NCI-H1048 (cell line): ENCODE measurements around the gene VPS13D.
"Not testable (repeated sequence)": the region's sequence is repeated elsewhere in the genome, so short reads cannot be mapped to it uniquely, and the experiment has no call there.

Experiments
- DNase-seq: peaks from one replicate; lab custom pipeline; 2025; lab: John Stamatoyannopoulos, UW

Gene VPS13D

DNA sequence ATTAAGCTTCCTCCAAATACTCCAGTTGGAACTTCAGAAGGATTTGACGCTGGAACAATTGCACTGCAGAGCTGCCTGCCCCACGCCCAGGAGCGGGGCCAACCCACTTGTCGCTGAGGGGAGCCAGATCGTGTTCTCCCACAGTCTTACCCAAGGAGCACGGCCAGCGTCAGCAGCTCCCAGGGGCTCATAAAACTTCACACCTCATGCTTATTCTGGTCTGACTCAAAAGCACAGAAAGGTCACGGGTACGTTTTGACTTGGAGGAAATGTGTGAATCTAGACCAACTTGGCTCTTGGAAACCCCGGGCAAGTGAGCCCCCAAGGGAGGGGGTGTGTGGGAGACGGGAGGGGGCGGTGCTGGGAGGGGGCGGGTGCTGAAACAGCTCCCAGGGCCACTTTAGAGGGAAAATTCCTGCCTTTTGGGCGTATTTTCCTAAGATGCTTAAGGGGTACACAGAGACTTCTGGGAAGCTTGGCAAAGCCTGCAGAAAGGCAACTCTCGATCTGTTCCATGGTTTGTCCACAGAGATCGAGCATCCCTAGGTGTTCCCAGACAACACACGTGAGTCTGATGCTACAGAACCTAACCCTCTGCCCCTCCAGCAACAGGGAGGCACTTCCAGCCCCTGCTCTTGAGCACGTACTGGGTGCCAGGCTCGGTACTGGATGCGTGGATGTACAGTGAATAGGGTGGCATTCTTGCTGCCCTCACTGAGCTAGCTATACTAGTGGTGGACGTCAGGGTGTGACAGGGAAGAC is 289.3 kb downstream of the VPS13D start:
- DNase-seq: no peak

DNA sequence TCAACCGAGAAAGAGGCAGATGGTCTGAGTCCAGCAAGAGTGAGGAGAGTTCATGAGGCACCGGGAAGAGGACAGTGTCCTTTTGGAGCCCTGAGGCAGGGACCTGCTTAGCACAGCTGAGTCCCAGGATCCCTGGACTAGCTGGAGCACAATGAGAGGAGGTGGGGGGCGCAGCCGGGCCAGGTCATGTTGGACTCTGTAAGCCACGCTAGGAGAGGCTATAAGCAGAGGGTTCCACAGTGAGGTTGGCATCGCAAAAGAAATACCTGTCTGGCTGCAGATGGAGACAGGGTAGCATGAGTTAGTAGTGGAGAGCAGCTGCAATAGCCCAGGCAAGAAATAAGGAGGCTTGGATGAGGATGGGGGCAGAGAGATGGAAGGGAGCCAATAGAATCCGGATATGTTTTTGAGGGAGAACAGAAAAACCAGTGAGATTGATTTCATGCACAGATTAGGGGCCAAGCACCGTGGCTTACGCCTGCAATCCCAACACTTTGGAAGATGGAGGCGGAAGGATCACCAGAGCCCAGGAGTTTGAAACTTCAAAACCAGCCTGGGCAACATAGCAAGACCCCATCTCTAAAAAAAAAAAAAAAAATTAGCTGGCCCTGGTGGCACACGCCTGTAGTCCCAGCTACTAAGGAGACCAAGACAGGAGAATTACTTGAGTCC is 290.0 kb downstream of the VPS13D start:
- DNase-seq: no peak

DNA sequence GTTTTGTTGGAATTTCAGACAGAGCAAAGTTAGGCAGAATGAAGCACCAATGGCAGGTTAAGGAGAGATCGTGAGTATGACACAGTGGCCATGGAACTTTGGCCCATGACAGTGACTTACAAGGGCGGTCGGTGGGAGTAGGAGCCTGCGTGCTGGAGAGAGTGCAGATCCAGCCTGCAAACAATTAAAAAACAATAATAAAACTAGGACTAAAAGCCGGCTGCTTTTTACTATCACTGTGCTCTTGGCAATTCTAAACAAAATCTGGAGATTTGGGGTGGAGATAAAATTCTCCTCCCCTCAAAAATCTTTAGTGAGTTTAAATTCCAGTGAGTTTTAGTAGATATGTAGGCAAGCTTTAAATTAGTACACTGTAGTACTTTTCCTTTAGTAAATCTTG is 291.3 kb downstream of the VPS13D start:
- DNase-seq: no peak

DNA sequence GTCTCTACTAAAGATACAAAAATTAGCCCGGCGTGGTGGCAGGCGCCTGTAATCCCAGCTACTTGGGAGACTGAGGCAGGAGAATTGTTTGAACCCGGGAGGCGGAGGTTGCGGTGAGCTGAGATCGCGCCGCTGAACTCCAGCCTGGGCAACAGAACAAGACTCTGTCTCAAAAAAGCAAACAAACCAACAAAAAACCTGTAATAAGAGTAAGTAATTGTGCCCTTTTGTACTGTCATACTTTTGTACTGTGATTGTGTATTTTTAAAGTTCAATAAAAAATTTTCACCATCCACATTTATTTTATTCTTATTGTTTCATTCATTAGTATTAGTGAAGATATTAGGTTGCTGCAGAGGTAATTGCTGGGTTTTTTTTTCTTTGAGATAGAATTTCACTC is 292.9 kb downstream of the VPS13D start:
- DNase-seq: not testable (repeated sequence)

DNA sequence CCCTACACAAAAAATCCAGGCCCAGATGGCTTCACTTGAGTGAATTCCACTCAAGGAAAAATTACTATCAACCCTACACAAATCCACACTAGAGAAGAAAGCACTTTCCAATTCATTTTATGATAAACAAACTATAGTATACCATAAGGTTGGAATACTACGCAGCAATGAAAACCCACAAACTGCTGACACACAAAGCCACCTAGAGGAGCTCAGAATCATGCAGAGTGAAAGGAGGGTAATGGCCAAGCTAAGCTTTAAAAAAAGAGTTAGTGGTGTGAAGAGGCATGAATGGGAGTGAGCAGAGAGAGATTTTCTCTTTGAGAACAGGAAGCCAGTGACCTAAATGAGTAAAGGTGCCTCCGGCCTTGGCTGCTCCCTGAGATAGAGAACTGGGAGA is 294.4 kb downstream of the VPS13D start:
- DNase-seq: no peak

DNA sequence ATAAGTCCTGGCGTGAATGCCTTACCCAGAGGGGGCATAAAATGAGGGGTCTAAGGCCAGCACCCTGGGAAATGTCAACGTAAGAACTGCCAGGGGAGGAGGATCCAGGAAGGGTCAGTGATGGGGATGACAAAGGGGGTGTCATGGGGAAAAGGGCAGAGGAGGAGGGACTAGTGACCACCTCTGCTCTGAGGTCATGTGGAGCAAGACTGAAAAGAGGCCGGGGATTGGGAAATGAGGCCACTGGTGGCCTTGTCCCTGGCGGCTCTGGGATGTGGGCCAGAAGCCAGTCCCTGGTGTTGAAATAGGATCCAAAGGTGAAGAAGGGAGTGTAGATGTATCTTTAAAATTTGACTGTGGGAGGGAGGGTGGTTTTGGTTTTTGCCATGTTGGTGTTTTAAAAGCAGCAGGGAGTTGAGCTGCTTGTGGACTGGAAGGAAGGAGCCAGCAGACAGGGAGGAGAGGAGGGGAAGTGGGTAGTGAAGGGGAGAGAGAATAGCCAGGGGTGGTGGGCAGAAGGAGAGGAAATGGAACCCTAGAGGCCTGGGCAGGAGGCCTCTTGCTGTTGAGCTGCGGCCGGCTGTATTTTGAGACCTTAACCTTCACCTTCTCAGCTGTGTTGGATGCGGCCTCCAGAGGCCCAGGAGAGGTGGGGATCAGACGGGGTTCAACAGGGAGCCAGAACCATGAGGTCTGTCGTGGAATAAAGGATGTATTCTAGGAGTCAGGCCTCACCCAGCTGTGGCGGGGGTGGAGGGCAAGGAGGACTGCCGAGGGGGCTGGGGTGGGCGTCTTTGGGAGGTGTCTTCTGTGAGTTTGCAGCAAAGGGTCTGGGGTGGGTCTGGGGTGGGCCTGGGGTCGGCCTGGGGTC is 295.7 kb downstream of the VPS13D start:
- no peak for DNase-seq

DNA sequence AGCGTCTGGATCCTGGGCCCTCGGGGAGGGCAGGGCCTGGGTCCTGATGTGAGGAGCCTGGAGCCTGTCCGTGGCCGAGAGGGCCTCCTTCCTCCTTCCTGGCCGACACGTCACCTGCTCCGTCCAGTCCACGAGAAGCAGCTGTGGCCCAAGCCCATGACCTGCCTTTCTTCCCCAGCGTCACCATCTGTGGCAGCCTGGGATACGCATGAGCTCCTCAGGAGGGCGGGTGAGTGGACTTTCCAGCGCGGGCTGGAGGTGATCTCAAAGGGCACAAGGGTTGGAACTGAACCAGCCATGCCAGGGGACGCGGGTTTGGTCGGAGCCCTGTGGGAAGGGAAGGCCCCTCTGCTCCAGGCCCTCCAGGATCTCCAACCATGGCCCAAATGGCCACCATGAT is 297.7 kb downstream of the VPS13D start:
- no peak for DNase-seq

DNA sequence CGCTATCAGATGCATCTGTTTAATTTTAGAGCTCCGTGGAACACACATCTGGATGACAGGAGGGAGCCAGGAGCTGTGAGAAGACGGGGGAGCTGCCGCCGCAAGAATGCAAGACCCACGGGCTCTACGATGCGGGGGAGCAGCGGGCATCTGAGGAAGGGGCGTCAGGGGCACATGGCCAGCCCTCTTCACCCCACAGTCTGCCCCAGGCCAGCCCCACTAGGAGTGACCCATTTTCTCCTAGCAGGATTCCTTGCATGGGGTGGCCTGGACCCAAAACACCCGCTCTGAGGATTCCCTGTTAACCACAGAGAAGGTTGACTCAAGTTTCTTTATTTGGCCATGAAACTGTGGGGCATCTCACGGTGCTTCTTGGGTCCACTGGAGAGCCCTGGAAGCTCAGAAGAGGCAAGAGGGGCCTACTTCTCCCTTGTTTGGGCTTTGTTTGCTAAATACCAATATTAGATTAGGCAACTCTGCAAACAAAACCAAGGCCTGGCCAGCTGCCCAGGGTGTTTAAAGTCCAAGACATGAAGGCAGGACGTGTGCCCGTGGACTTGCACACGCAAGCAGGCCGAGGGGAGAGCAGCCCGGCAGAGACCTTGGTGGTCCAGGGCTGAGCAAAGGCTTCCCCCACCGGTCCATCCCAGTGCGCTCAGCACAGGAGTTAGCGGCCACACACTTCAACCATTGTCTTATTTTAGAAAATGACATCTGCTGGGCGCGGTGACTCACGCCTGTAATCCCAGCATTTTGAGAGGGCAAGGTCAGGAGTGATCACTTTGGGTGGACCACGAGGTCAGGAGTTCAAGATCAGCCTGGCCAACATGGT is 298.4 kb downstream of the VPS13D start:
- DNase-seq: no peak

DNA sequence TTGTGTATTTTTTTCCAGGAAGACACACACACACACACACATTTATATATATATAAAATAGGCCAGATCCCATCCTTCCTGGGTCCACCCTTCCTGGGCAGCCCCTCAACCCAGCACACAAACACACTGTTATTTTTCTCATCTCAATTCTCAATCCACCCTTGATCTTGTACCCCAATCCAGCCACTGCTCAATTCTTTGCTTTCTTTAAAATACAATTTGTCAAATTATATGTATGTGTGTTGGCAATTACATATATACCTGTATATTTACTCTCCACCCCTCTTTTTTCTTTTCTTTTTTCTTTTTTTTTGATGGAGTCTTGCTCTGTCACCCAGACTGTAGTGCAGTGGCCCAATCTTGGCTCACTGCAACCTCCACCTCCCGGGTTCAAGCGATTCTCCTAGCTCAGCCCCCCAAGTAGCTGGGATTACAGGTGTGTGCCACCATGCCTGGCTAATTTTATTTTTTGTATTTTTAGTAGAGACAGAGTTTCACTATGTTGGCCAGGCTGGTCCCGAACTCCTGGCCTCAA is 299.9 kb downstream of the VPS13D start:
- DNase-seq: no peak

DNA sequence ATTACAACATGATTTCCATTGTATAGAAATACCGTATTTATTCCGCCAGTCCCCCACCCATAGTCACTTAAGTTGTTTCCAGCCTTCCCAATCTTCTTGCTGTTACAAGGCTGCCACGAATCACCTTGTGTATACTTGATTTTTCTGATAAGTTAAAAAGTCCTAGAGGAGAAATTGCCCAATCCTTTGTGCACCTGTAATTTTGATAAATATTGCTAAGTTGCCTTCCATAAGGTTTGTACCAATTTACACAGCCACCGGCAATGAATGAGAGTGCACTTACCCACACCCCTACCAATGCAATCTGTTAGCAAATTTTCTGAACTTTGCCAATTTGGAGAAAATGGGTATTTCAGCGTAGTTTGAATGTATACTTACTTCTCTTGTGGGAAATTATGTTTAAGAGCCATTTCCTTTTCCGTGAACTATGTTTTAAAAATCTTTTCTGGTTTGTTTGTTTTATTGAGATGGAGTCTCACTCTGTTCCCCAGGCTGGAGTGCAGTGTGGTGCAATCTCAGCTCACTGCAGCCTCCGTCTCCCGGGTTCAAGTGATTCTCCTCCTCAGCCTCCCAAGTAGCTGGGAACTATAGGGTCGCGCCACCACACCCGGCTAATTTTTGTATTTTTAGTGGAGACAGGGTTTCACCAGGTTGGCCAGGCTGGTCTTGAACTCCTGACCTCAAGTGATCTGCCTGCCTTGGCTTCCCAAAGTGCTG is 300.8 kb downstream of the VPS13D start:
- no peak for DNase-seq

DNA sequence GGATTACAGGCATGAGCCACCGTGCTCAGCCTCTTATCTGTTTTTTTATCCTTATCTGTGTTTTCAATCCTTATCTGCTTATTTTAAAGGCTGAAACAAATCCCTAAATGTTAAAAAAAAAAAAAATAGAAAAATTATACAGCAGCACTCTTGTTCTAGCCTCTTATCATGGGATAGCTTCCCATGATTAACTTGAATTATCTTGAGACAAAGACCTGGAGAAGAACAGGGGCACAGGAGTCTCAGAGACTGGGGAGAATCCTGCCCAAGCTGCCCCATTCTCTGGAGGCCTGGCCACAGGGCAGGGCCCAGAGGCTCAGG is 301.3 kb downstream of the VPS13D start:
- no peak for DNase-seq

DNA sequence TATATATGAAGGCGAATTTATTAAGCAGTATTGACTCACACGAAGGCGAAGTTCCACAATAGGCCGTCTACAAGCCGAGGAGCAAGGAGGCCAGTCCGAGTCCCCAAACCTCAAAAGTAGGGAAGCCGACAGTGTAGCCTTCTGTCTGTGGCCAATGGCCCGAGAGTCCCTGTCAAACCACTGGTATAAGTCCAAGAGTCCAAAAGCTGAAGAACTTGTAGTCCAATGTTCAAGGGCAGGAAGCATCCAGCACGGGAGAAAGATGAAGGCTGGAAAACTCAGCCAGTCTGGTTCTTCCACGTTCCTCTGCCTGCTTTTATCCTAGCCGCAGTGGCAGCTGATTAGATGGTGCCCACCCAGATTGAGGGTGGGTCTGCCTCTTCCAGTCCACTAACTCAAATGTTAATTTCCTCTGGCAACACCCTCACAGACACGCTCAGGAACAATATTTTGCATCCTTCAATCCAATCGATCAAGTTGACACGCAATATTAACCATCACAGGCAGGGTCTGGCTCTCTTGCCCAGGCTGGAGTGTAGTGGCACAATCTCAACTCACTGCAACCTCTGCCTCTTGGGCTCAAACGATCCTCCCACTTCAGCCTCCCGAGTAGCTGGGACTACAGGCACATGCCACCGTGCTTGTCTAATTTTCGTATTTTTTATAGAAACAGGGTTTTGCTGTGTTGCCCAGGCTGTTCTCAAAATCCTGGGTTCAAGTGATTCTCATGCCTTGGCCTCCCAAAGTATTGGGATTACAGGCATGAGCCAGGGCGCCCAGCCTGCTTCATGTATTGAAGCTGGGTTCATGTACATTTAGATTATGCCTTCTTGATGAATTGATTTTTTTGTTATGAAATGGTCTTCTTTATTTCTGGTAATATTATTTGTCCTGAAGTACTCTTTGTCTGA is 302.8 kb downstream of the VPS13D start:
- DNase-seq: no peak

DNA sequence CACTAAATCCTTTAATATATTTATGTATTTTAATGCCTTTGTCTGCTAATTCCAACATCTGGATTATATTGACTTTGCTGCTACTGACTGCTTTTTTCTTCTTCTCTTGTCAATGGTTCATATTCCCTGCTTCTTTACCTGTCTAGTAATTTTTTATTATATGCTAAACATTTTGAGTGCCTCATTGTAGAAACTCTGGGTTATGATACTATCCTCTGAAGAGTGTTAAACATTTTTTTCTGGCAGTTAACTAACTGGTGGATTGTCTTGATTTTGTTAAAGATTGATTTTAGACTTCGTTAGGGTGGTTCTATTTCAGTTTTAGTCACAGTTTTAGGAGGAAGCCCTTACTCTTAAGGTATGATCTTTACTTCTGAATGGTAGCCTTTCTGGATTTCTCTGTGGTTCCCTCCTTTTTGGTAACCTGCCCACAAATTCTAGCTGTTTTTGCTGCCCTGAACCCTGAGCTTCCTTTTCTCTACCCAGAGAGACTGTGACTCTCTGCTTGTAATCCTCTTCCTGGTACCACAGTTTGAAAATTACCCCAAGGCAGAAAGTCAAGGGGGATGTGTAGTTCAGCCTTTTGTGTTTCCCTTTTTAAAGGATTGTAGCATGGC is 306.3 kb downstream of the VPS13D start:
- DNase-seq: no peak

DNA sequence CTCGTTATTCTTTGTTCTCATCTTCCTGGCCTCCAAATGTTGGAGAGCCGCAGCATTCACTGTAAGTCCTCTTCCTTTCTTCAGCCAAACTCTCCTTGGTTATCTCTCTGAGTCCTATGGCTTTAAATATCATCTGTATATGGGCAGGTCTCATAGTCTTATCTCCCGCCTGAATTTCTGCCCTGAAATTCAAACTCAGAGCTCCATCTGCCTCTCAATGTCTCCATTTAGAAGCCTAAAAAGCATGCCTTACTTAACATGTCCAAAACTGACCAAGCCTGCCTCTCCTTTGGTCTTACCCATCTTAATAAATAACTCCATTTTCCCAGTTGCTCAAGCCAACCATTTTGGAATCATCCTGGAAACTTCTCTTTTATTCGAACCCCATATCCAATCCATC is 307.5 kb downstream of the VPS13D start:
- no peak for DNase-seq

DNA sequence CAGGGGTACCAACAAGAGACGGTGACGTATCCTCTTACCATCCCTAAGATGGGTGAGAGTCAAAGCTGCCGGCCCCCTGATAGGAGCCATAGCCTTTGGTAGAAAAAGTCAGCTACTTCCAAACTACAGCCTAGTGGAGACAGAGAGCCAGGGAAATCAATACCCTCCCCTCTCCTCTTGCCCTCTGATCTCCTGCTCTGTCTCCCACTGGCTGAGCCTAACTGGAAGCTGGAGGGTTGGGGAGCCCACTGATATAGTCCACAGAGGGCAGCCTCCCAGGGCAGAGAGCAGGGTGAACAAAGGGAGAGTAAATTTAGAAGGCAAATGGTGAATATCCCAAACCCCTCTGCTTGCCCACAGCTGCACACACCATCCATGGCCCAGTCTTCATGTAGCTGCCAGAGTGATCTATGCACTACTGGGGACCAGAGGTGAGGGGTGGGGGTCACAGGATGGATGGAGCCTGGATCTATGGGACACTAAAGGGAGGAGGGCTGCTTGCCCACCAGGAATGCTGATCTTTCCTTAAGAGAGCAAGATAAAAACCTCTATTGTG is 308.2 kb downstream of the VPS13D start:
- DNase-seq: no peak

DNA sequence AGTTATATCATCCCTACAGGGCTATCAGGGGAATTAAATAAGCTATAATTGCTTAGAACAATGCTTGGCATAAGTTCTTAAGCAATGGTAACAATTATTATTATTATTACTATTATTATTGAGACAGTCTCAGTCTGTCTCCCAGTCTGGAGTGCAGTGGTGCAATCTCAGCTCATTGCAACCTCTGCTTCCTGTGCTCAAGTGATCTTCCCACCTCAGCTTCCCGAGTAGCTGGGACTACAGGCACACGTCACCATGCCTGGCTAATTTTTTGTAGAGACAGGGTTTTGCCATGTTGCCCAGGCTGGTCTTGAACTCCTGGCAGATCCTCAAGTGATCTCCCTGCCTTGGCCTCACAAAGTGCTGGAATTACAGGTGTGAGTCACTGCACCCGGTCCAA is 308.7 kb downstream of the VPS13D start:
- DNase-seq: not testable (repeated sequence)

DNA sequence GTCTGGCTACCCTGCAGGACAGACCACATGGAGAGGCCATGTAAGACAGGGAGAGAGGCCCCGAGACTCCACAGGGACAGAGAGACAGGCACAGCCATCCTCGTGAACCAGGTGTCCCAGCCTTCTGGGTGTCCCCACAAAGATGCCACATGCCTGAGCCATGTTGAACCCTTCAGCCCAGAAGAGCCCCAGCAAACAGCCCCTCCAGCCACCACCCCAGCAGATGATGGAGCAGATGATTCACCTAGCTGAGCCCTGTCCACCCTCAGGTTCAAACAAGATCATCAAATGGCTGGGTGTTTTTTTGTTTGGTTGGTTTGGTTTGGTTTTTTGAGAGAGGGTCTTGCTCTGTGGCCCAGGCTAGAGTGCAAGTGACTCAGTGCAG is 309.5 kb downstream of the VPS13D start:
- DNase-seq: no peak

DNA sequence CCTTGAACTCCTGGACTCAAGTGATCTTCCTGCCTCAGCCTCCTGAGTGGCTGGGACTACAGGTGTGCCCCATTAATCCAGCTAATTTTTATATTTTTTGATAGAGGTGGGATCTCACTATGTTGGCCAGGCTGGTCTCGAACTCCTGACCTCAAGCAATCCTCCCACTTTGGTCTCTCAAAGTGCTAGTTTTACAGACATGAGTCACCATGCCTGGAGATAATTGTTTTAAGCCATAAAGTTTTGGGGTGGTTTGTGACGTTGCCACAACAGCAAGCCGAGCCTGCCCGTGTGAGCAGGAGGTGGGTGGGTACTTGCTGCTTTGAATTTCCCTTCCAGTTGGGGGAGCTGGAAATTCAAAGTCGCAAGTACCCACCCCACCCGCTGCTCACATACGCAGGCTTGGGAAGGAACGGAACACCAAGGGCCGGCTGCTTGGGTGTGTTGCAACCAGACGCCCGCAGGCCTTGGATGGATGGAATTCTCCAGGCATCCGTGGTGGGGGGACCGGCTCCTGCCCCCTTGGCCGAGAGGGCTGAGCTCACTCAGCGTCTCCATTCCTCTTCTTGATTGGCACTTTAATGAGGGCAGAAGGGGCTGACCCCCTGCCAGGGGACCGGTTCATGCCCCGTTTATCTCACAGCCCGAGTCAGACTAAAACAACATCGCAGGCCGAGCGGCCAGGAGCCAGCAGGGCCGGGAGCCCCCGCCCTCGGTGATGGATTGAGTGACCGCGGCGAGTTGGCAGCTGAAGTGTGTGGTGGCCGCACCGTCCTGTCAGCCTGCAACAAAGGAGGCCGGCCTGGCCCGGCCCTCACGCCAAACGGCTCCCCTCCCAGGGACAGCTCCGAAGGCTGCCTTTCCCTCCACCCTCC is 310.1 kb downstream of the VPS13D start:
- DNase-seq: no peak
